A204.1 (cell line): ENCODE results near the gene RIPPLY3.
"Not testable (repeated sequence)": the region's sequence is repeated elsewhere in the genome, so short reads cannot be mapped to it uniquely, and the experiment has no call there.

Source experiments
- FAIRE-seq: peaks from 2 replicates; lab custom pipeline; 2012; peaks lifted over from hg19 to GRCh38; lab: Jason Lieb, UNC

The RIPPLY3 gene

GRCh38 chr21:37017951-37018679 lies 11.6 kb downstream of the RIPPLY3 start:
- FAIRE-seq = no peak

DNA sequence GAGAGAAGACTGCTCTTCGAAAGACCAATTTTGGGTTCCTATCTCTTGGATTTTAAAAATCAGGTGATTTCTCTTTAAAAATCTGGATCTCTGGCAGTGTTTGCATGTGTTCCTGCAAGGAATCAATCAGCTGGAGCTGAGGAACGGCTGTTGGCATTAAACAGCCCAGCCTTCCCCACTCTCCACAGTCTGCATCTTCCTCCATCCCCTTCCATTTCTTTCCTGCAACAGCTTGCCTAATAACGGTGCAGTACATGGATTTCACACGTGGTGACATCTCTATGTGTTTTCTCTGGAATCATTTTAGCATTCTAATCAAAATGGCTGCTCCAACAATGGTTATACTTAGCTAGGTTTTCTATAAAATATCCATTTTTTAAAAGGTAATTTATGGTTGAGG lies 20.0 kb downstream of the RIPPLY3 start:
- no peak for FAIRE-seq

- no peak for FAIRE-seq
Observed at GRCh38 chr21:37028570-37028969, 22.1 kb downstream of the RIPPLY3 start.

DNA sequence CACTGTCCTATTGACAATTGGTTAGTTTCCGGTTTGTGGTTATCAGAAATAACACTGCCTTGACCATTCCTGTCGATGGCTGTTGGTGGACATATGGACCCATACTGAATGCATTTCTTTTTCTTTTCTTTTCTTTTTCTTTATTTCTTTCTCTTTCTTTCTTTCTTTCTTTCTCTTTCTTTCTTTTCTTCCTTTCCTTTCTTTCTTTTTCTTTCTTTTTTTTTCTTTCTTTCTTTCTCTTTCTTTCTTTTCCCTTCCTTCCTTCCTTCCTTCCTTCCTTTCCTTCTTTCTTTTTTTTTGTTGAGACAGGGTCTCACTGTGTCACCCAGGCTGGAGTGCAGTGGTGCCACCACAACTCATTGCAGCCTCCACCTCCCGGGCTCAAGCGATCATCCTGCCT lies 24.4 kb downstream of the RIPPLY3 start:
- FAIRE-seq = no peak

GRCh38 chr21:37032293-37032692 lies 25.8 kb downstream of the RIPPLY3 start:
- FAIRE-seq = no peak

DNA sequence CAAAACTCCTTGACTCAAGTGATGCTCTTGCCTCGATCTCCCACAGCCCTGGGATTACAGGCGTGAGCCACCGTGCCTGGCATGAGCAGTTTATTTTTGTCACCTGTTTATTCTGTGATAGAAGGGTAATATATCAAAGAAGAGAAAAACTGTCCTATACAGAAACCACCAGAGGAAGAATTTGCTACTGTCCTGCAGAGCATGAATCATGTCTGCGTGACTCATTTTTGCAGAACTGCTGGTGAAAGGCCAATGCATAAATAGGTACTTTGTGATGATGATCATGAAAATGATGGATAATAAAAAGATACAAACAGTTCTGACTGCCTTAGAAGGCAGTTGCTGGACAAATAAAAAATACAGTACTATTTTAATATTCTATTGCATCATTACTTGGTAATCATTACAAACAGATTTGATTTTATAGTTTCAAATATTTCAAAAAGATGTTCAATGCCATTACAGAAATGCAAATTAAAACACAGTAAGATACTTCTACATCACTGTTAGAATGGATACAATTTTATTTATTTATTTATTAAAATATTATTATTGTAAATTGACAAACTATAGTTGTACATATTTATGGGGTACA lies 26.5 kb downstream of the RIPPLY3 start:
- FAIRE-seq = peak; percentile 54

- FAIRE-seq = not testable (repeated sequence)
Observed at GRCh38 chr21:37034394-37034793, 27.9 kb downstream of the RIPPLY3 start.

DNA sequence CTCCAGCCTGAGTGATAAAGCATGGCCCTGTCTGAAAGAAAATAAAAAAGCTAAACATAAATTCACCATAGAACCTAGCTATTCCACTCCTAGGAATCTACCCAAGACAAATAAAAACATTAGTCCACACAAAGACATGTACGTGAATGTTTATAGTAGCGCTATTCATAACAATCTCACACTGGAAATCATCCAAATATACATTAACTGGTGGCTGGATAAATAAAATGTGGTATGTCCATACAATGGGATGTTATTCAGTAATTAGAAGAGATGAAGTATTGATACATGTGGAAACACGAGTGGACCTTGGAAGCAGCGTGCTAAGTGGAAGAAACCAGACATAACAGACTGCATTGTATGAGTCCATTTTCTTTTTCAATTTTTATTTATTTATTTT lies 29.7 kb downstream of the RIPPLY3 start:
- no peak for FAIRE-seq

- no peak for FAIRE-seq
Observed at GRCh38 chr21:37039411-37040075, 33.0 kb downstream of the RIPPLY3 start.

DNA sequence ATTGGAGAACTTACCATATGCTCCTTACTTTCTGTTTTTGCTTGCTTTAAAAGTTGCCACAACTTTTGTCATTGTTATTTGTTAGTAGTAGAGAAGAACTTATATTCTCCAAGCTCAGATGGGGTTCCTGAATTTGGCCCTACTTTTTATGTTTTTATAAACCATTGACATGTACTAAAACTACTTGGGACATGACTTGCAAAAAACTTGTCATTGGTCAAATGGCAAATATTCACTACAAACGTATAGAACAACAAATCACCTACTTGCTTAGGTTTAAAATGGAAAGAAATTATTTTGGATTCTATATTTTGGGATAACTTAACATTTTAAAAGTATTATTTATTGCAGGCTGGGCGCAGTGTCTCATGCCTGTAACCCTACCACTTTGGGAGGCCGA lies 33.7 kb downstream of the RIPPLY3 start:
- no peak for FAIRE-seq

- no peak for FAIRE-seq
Observed at GRCh38 chr21:37041706-37042271, 35.3 kb downstream of the RIPPLY3 start.

DNA sequence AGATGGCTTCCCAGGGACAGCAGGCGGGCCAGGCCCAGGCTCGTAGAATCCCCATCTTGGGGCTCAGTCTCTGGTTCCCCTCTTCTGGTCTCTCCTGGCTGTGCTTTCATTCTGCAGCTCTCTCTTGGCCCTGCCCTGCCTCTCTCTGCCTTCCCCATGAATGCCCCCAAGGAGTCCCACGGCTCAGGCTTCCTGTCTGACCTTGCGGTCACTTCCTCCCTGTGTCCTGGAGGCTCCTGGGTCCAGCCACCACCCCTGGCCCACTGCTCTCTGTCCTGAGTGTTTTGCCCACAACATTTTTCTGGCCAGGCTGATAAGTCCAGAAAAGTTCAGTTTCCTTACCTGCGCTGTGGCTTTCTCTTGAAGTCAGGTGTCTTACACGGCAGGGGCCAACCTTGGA lies 37.3 kb downstream of the RIPPLY3 start:
- FAIRE-seq = no peak

DNA sequence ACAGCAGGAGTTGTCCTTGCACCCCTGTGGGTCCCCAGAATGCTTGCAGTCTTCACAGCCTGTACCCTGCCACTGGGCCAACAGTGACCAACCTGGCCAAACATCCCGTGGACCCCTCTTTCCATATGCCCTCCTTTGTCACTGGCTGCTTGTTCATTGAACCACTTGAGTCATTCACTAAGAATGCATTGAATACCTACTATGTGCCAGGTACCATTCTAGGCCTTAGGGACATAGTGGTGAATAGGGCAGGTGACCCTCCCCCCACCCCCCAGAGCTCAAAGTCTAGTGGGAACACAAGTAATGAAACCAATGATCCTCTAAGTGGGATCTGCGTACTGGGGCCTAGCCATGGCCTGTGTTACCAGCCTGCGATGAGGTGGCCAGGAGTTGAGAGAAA lies 38.1 kb downstream of the RIPPLY3 start:
- no peak for FAIRE-seq

GRCh38 chr21:37045149-37045548 lies 38.6 kb downstream of the RIPPLY3 start:
- FAIRE-seq = no peak

GRCh38 chr21:37045556-37045955 lies 39.1 kb downstream of the RIPPLY3 start:
- FAIRE-seq = no peak

DNA sequence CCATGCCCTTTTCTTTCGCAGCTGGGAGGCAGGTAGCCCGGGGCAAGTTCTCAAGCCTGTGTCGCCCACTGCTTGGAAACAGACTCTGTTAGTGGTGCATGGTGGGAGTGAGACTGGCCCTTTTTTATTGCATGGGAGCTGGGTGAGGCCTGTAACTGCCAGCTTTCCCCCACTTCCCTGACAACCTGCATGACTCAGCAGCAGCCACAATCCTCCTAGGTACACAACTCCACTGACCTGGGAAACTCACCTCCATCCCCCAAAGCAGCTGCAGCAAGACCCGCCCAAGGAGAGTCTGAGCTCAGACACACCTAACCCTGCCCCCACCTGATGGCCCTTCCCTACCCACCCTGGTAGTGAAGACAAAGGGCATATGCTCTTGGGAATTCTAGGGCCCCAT lies 40.6 kb downstream of the RIPPLY3 start:
- no peak for FAIRE-seq

DNA sequence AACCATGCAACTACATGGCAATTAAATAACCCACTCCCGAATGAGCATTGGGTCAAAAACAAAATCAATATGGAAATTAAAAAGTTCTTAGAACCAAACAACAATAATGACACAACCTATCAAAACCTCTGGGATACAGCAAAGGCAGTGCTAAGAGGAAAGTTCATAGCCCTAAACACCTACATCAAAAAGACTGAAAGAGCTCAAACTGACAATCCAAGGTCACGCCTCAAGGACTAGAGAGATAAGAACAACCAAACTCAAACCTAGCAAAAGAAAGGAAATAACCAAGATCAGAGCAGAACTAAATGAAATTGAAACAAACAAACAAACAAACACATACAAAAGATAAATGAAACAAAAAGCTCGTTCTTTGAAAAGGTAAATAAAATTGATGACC lies 43.2 kb downstream of the RIPPLY3 start:
- FAIRE-seq = not testable (repeated sequence)

DNA sequence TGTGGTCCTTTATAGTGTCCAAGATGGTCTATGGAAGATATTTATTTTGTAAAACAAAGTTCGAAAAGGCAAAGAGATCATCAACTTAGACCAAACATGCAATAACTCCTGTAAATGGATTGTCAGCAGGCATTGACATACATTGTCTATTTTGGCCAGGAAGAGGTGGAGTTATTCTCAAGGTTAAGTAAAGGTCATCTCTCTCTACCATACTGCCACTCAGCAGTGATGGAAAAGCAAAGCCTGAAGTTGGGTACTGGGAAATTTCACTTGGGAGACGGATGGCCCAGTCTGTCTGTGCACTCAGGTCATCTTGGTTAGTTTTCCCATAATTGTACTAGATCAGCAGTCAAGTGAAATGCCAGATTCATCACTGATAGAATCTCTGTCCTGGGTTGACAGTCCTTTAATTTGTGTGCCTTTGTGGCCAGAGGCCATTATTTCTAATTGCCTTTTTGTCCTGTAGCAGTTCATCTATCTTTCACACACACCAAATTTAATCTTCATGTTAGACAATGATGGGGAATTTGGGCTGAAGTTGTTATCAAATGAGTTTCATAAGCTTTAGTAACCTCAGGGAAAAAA lies 48.9 kb downstream of the RIPPLY3 start:
- FAIRE-seq = no peak

DNA sequence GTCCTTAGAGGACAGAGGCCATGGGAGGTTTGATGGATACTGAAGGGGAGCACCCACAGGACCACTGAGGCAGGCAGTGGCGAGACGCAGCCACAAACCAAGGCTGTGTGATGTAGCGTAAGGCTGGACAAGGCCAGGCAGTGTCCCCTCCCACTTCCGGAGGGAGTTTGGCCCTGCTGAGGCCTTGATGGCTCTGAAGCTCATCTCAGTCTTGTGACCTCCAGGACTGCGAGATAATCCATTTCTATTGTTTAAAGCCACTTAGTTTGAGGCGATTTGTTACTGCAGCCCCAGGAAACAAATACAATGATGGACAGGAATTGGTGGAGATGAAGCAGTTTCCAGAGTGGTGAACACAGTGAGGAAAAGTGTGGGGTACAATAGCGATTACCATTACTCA lies 51.1 kb downstream of the RIPPLY3 start:
- FAIRE-seq = no peak

DNA sequence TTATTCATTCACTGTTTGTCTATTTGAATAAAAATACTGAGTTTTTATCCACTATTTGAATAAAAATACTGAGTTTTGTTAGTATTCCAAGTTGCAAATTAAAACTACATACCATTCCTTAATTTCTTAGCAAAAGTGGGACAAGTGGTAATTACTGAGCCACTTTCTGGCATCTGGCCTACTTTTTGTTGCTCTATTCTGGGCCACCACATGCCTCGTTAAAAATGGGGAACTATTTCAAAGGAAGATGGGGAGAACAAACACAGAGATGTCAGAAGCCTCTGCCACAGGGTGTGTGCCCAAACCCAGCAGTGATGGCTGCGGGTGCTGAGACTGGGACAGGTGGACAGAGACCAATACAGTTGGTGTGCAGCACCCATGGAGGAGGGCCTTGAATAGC lies 51.8 kb downstream of the RIPPLY3 start:
- no peak for FAIRE-seq

DNA sequence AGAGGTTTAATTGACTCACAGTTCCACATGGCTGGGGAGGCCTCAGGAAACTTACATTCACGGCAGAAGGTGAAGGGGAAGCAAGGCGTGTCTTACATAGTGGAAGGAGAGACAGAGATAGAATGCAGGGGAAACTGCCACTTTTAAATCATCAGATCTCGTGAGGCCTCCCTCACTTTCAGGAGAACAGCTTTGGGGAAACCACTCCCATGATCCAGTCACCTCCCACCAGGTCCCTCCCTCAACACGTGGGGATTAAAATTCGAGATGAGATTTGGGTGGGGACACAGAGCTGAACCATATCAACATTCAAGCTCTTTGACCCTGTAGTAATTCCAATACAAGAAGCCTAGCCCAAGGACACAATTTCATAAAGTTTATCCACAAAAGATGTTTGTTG lies 52.7 kb downstream of the RIPPLY3 start:
- no peak for FAIRE-seq

DNA sequence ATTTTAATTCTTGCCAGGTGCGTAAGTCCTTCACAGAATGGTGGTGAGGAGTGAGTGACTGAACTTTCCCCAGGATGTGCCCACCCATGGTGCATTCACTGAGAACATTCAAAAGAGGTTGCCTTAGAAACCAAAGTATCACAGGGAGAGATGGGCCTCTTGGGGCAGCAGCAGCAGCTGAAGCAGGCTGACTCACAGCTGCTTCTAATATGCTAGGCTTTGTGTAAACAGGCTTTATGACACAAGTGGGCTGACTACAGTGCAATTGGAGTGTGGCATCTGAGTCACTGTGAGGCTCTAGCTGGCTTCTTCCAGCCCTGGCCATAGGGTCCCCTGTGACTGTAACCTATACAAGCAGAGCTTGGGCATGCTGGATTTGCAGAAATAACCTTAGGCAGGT lies 53.8 kb downstream of the RIPPLY3 start:
- FAIRE-seq = no peak
